ENCODE results near the gene HAAO.

HAAO gene

GRCh38 chr2:42770288-42771131, 21.9 kb downstream of the HAAO start:
- in situ Hi-C loops (cut with MboI; ENCODE audit: low sequenced_read_pairs) = no loop called here

GRCh38 chr2:42769583-42770287, 22.6 kb downstream of the HAAO start:
- in situ Hi-C loops (cut with MboI; ENCODE audit: low sequenced_read_pairs) = no loop called here

DNA sequence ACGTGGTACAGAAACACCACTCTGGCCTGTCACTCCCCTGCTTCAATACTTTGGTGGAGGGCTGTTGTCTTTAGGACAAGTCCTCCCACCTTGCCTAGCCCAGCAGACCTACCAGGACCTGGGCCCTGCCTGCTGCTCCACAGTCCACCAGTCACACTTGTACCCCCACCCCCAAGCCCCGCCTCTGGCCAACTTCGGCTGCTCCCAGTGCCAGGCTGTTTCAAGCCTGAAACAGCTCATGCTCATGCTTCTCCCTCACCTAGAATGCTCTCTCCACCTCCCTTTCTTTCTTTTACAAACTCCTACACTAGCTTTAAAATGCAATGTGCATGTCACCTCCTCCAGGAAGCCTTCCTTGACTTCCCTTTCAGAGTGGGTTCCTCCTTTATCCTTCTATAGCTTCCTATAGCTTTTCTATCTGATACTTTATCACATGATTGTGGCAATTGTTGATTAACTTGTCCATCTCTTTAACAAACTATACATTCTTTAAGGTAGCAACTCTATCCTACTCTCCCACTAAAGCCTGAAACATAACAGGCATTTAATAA, 23.6 kb downstream of the HAAO start:
- in situ Hi-C loops (cut with MboI; ENCODE audit: low sequenced_read_pairs) = no loop called here

- in situ Hi-C loops (cut with MboI; ENCODE audit: low sequenced_read_pairs) = no loop called here
Observed at GRCh38 chr2:42767899-42768705, 24.3 kb downstream of the HAAO start.

GRCh38 chr2:42767080-42767898, 25.1 kb downstream of the HAAO start:
- in situ Hi-C loops (cut with MboI; ENCODE audit: low sequenced_read_pairs) = no loop called here

DNA sequence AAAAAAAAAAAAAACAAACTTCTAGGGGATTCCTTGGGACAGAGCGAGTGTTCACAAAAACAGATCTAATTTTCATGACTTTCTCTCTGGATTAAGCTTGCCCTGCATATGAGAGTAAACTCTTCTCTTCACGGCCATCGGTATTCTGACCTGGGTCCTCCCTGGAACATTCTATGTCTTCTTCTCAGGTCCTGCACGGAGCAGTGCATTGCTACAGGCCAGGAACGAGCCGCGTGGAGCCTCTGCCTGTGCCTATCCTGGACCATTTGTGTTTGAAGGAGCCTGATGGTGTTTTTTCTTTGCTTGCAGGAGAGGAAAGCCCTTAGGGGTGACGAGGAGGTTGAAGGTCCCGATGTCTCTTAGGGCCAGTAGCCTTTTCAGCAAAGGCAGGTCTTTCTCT, 26.7 kb downstream of the HAAO start:
- in situ Hi-C loops (cut with MboI; ENCODE audit: low sequenced_read_pairs) = no loop called here

- in situ Hi-C loops (cut with MboI; ENCODE audit: low sequenced_read_pairs) = no loop called here
Observed at GRCh38 chr2:42764901-42765300, 27.5 kb downstream of the HAAO start.

DNA sequence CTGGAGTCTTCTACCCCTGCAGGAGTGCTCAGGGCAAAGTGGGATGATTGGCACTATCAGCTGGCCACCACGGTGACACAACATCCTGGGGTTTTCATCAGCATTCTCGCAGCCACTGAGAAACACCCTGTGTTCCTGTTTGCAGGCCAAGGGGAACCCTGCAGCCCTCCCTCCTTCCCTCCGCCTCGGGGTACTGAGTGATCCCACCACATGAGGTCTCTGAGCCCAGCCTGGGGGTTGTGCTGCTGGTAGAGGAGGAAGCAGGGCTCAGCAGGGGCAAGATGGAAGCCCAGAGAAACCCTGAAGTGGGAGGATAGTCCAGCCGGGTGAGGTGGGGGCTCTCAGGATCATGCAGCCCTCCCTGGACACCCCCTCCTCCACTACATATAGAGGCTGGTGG, 28.3 kb downstream of the HAAO start, which contains the start of gene OXER1:
OXER1 (minus strand) TSS at position 40 of the 400 bp plus-strand sequence. CDS start 73 bp downstream, outside the sequence.
- in situ Hi-C loops (cut with MboI; ENCODE audit: low sequenced_read_pairs) = no loop called here

GRCh38 chr2:42762823-42763804, 29.3 kb downstream of the HAAO start:
- in situ Hi-C loops (cut with MboI; ENCODE audit: low sequenced_read_pairs) = no loop called here

DNA sequence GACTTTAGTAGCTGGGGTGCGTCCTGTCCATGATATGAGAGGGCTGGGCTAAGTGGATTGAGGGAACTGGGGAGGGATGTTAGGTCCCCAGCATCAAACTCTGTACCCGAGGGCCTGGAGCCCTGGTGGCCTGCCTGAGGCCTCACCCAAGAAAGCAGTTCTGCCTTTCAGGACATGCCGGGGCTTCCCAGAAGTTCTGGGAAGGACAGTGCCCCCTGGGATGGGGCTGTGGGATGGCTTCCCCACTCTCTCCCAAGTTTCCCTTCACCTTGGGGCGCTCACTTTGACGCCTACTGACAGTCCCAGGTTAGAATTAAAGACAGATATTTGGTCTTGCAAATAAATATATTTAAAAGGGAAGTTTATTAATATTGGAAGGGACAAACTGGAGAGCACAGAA, 30.2 kb downstream of the HAAO start:
- in situ Hi-C loops (cut with MboI; ENCODE audit: low sequenced_read_pairs) = no loop called here

- in situ Hi-C loops (cut with MboI; ENCODE audit: low sequenced_read_pairs) = no loop called here
Observed at GRCh38 chr2:42761554-42761953, 30.8 kb downstream of the HAAO start.

DNA sequence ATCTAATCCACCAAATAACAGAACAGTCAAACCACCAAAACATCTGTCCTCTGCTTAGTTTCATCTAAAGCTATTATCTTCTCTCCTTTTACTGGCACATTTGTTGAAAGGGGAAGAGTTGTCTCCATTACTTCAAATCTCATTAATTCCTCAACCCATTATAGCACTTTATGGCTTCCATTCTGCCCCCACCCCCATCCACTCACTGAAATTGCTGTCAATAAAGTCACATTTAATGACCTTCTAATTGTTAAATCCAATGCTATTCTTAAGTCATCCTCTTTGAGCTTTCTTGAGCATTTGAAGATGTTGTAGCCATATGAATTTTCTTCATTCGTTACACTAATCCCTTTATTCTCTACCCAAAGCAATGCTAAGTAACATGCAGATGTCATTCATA, 33.6 kb downstream of the HAAO start:
- in situ Hi-C loops (cut with MboI; ENCODE audit: low sequenced_read_pairs) = no loop called here

GRCh38 chr2:42757981-42758740, 34.2 kb downstream of the HAAO start:
- in situ Hi-C loops (cut with MboI; ENCODE audit: low sequenced_read_pairs) = no loop called here

GRCh38 chr2:42756966-42757513, 35.3 kb downstream of the HAAO start:
- in situ Hi-C loops (cut with MboI; ENCODE audit: low sequenced_read_pairs) = no loop called here

GRCh38 chr2:42756150-42756775, 36.1 kb downstream of the HAAO start:
- in situ Hi-C loops (cut with MboI; ENCODE audit: low sequenced_read_pairs) = no loop called here

DNA sequence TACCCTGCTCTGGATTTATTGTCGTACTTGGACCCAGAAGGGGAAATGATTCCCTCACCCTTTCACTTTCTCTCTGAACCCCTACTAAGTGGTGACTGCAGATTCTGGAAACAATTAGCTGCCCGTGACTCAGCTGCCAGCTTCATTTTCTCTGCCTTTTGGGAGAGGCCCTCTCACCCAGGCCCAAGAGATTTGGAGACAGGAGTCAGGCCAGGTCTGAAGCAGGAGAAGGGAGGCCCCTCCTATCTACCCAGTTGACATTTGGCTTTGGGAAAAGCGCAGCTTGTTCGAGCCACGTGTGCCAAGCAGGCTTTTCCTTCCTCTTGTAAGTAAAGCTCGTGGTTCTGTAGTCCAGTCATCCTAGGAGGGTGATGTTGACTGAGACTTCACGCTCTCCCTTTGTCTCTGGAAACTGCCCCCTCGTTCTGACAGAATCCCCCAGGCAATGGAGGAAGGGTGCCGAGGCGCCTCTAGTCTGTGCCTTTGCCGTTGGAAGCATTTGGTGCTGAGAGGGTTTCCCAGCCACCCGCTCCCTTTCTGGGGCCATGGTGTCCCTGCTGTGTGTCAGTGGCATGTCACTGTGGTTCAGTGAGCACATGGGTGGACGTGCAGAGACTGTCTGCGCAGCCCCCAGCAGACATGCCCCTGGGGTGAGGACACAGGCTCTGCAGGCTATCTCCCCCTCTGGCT, 37.0 kb downstream of the HAAO start:
- in situ Hi-C loops (cut with MboI; ENCODE audit: low sequenced_read_pairs) = no loop called here

GRCh38 chr2:42754776-42755140, 37.6 kb downstream of the HAAO start:
- in situ Hi-C loops (cut with MboI; ENCODE audit: low sequenced_read_pairs) = no loop called here
